Adrenal gland (tissue), 5 donors: Measurements from ENCODE around the gene GSE1.
A peak's percentile ranks its signal among the peaks of the same experiment; 100 is the strongest.

Source experiments
- POLR2A ChIP-seq, 2 donors: fragments of 450-650 bp; IDR thresholded peaks; one replicate each; pipeline ENCODE4 v1.6.1; 2017; ENCODE audit warnings: antibody characterized with exemption in 2 of 2, mild to moderate bottlenecking in 2 of 2, moderate library complexity in 1 of 2
- TF ChIP-seq, protein P1 (sequence below), 6 experiments: fragments of 450-650 bp in 4 of 6; fragments of 200-600 bp in 2 of 6; sonication (generic) in 1 of 6; IDR thresholded peaks; 1 replicate in 5 of 6; 2 replicates in 1 of 6; pipeline versions ENCODE4 v1.5.1 to v1.8.0; 2016 to 2021; ENCODE audit warnings: antibody characterized with exemption in 6 of 6, mild to moderate bottlenecking in 2 of 6, moderate library complexity in 1 of 6
- donor health status: DM: no; HTN: no; CAD: no.

DNA sequence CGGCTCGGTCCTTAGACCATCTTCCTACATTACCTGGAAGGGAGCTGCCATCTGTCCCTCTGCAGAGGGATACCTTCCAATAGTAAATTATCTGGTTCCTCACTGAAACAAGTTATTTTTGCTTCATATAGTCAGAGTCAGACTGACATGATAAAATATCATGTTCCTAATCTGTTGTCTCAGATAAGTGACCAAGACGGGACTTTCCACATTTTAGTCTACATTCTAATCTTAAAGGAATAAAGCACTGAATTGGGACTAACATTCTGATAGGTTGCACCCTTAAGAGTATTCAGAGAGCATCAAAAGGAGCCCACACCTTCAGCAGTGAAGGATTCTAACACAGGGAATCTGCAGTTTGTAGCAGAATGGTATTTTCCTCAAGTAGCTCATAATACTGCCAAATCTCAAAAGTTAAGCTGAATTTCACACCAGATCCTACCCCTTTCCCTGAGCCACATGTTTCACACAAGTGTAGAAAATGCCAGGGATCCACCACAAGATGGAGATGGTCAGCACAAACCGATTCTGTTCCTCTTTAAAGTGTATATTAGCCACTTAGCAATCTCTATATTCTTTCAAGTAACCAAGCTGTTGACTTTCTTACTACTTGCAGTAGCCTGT, 62.2 kb downstream of the GSE1 start:
- no peak for TF ChIP-seq POLR2A (IDR thresholded peaks at IDR 0.05)
- TF ChIP-seq, protein P1, sequence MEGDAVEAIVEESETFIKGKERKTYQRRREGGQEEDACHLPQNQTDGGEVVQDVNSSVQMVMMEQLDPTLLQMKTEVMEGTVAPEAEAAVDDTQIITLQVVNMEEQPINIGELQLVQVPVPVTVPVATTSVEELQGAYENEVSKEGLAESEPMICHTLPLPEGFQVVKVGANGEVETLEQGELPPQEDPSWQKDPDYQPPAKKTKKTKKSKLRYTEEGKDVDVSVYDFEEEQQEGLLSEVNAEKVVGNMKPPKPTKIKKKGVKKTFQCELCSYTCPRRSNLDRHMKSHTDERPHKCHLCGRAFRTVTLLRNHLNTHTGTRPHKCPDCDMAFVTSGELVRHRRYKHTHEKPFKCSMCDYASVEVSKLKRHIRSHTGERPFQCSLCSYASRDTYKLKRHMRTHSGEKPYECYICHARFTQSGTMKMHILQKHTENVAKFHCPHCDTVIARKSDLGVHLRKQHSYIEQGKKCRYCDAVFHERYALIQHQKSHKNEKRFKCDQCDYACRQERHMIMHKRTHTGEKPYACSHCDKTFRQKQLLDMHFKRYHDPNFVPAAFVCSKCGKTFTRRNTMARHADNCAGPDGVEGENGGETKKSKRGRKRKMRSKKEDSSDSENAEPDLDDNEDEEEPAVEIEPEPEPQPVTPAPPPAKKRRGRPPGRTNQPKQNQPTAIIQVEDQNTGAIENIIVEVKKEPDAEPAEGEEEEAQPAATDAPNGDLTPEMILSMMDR (IDR thresholded peaks at IDR 0.05): peak in 5 of 6 experiments; percentile 28 to 48 (median 42)
